NCI-H82 treated with DMSO at 0.1 percent for 48 hours (cell line): ENCODE results near the gene MAP4K3.

Source experiments
- DNase-seq: peaks from one replicate; lab custom pipeline; 2025; ENCODE audit not compliant: unreplicated experiment; lab: John Stamatoyannopoulos, UW

The MAP4K3 gene

GRCh38 chr2:39202639-39203369 lies 234.3 kb downstream of the MAP4K3 start:
- no peak for DNase-seq
